ENCODE measurements around the gene DMBT1. TPM values are rescaled to one million over a fixed set of nuclear protein-coding genes. Genes with fewer than 3 reads are reported as not detected.

Gene DMBT1
- total RNA-seq, 1 donor from 2014 or later, result not detected

DNA sequence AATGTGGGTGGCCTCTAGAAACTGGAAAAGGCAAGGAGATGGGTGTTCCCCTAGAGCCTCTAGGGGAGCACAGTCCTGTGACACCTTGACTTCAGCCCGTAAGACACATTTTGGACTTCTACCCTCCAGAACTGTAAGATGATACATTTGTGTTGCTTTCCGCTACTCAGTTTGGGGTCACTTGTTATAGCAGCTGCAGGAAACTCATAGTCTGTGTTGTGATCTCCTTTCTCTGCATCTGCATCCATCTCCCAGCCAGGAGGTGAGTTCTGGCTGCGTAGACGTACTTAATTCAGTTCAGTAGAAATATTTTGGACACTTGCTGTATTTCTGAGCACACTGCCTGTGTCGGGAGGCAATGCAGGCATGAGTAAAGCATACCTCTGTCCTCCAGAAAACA lies 29.3 kb upstream of the DMBT1 start:
- intact Hi-C loops (cut with micrococcal nuclease), result no loop called here
- Mint-ChIP-seq H3K4me3 (ENCODE audit: low read depth) (no peak overlapping the region), H3K4me1 (ENCODE audit: low read depth) (no peaks in the 10 kb centered on the region), H3K27me3 (ENCODE audit: low read depth) (peaks cover 26% of the 10 kb centered on the region), H3K9me3 (no peaks in the 10 kb centered on the region), H3K27ac (no peak overlapping the region), H3K36me3 (ENCODE audit: low read depth) (no peaks in the 10 kb centered on the region)
- DNase-seq (ENCODE audit: low spot score), result no peak

GRCh38 chr10:122531939-122532338 lies 28.6 kb upstream of the DMBT1 start:
- DNase-seq (ENCODE audit: low spot score), result no peak
- Mint-ChIP-seq H3K4me1 (ENCODE audit: low read depth) (no peaks in the 10 kb centered on the region), H3K36me3 (ENCODE audit: low read depth) (no peaks in the 10 kb centered on the region), H3K27ac (no peak overlapping the region), H3K4me3 (ENCODE audit: low read depth) (no peak overlapping the region), H3K27me3 (ENCODE audit: low read depth) (peaks cover 29% of the 10 kb centered on the region), H3K9me3 (no peaks in the 10 kb centered on the region)
- intact Hi-C loops (cut with micrococcal nuclease), result no loop called here

DNA sequence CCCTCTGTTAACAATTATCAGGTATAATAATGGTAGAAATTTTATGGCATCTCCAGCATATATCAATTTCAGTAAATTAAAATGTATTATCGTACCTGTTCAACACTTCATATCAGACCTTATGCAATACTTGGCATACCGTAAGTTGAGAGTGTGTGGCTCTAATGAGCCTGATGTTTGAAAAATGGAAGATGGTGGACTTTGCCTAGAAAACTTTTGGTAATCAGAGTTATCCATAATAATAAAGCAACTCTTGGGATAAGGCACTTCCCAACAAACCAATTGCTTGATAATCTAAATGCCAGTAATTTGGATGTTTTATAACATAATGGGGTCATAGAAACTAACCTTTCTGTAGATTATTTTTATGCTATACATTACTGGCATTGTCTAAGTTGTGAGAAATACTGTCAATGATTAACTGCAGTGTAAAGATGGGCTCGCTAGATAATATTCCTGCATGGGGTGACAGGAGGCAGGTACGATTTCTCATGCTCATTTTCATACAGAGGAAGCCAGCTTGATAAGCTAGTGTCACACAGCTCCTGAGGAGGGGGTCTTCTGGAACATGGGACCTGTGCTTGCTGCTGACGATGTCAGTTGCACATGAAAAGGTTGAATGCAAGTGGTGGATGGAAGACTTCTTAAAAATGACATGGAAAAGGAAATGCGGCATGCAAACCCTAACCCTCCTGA lies 27.8 kb upstream of the DMBT1 start:
- Mint-ChIP-seq H3K27me3 (ENCODE audit: low read depth) (peaks cover 29% of the 10 kb centered on the region), H3K36me3 (ENCODE audit: low read depth) (no peaks in the 10 kb centered on the region), H3K9me3 (no peaks in the 10 kb centered on the region), H3K4me1 (ENCODE audit: low read depth) (no peaks in the 10 kb centered on the region), H3K4me3 (ENCODE audit: low read depth) (no peak overlapping the region), H3K27ac (no peak overlapping the region)
- intact Hi-C loops (cut with micrococcal nuclease), result no loop called here
- no peak for DNase-seq (ENCODE audit: low spot score)

DNA sequence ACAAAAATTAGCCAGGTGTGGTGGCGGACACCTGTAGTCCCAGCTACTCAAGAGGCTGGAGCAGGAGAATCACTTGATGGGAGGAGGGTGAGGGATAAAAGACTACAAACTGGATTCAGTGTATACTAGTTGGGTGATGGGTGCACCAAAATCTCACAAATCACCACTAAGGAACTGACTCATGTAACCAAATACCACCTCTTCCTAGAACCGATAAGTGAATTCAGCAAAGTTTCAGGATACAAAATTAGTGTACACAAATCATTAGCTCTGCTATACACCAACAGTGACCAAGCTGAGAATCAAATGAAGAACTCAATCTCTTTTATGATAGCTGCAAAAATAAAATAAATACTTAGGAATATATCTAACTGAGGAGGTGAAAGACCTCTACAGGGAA lies 23.0 kb upstream of the DMBT1 start:
- H3K4me1 Mint-ChIP-seq (ENCODE audit: low read depth), result peaks cover 7% of the 10 kb centered on the region
- no peak overlapping the region for H3K27ac Mint-ChIP-seq
- H3K27me3 Mint-ChIP-seq (ENCODE audit: low read depth), result peaks cover 29% of the 10 kb centered on the region
- intact Hi-C loops (cut with micrococcal nuclease), result no loop called here
- H3K9me3 Mint-ChIP-seq, result no peaks in the 10 kb centered on the region
- no peak overlapping the region for H3K4me3 Mint-ChIP-seq (ENCODE audit: low read depth)
- no peaks in the 10 kb centered on the region for H3K36me3 Mint-ChIP-seq (ENCODE audit: low read depth)
- DNase-seq (ENCODE audit: low spot score), result no peak

GRCh38 chr10:122541541-122542002 lies 19.0 kb upstream of the DMBT1 start:
- Mint-ChIP-seq H3K27ac (no peak overlapping the region), H3K4me3 (ENCODE audit: low read depth) (no peak overlapping the region)
- intact Hi-C loops (cut with micrococcal nuclease), result no loop called here

GRCh38 chr10:122543676-122544445 lies 16.7 kb upstream of the DMBT1 start:
- Mint-ChIP-seq H3K36me3 (ENCODE audit: low read depth) (no peaks in the 10 kb centered on the region), H3K27ac (no peak overlapping the region), H3K4me3 (ENCODE audit: low read depth) (no peak overlapping the region), H3K27me3 (ENCODE audit: low read depth) (peaks cover 28% of the 10 kb centered on the region), H3K4me1 (ENCODE audit: low read depth) (peaks cover 7% of the 10 kb centered on the region), H3K9me3 (no peaks in the 10 kb centered on the region)
- DNase-seq (ENCODE audit: low spot score), result no peak
- intact Hi-C loops (cut with micrococcal nuclease), result no loop called here

More at GRCh38 chr10:122541541-122542002, 19.0 kb upstream of the DMBT1 start:
- no peaks in the 10 kb centered on the region for H3K9me3 Mint-ChIP-seq
- H3K4me1 Mint-ChIP-seq (ENCODE audit: low read depth), result peaks cover 7% of the 10 kb centered on the region
- DNase-seq (ENCODE audit: low spot score), result no peak
- peaks cover 31% of the 10 kb centered on the region for H3K27me3 Mint-ChIP-seq (ENCODE audit: low read depth)
- no peaks in the 10 kb centered on the region for H3K36me3 Mint-ChIP-seq (ENCODE audit: low read depth)

- Mint-ChIP-seq H3K27ac (no peak overlapping the region), H3K4me1 (ENCODE audit: low read depth) (peaks cover 7% of the 10 kb centered on the region), H3K36me3 (ENCODE audit: low read depth) (no peaks in the 10 kb centered on the region), H3K4me3 (ENCODE audit: low read depth) (no peak overlapping the region), H3K9me3 (no peaks in the 10 kb centered on the region), H3K27me3 (ENCODE audit: low read depth) (peaks cover 23% of the 10 kb centered on the region)
- intact Hi-C loops (cut with micrococcal nuclease), result no loop called here
- DNase-seq (ENCODE audit: low spot score), result no peak
Observed at GRCh38 chr10:122544493-122544892, 16.1 kb upstream of the DMBT1 start.

DNA sequence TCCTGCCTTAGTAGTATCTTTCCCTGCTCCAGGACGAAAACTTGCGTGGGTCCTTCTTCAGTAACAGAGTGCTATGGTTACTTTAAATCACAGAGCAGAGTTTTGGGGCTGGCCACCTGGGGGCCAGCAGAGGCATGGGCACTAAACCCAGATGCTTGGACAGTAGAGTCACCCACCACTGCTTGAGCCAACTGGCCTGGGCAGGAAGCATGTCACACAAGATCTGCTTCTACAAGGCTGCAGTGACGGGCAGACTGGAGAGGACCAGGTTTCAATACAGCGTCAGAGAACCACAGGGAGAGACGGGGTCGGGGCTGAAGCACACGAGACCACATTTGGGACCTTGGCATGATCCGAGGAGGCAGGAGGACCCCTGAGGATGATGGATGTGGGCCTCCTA lies 14.3 kb upstream of the DMBT1 start:
- Mint-ChIP-seq H3K36me3 (ENCODE audit: low read depth) (no peaks in the 10 kb centered on the region), H3K9me3 (no peaks in the 10 kb centered on the region), H3K27ac (no peak overlapping the region), H3K27me3 (ENCODE audit: low read depth) (peaks cover 14% of the 10 kb centered on the region), H3K4me1 (ENCODE audit: low read depth) (peaks cover 4% of the 10 kb centered on the region), H3K4me3 (ENCODE audit: low read depth) (no peak overlapping the region)
- DNase-seq (ENCODE audit: low spot score), result no peak
- intact Hi-C loops (cut with micrococcal nuclease), result no loop called here

DNA sequence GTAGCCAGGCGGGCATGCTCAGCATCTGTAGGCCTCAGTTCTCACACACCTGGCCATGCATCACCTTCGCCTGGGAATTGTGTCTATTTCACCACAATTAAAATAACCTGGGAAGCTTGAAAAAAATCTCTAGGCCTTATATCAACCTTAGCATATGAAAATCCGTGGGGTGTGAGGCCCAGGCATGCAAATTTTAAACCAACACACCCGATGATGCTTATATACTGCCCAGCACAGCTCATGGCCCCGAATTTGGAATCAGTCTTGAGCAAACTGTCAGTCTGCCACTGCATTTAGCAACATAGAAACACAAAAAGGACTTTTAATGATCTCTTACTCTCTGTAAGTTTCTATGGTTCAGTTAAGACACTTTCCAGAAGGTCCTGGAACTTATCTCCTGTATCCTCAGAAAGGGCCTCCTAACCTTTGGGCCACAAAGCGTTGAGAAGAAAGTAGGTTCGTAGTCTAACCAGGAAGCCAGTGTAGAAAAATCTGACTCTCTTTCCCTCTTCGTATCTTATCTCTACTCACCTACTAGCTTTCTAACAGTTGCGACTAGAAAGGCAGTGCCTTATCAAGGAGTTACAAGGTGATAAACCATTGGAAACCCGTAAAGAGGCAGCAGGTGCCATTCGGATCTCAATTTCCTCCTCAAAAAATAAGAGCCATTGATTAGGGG lies 12.0 kb upstream of the DMBT1 start:
- Mint-ChIP-seq H3K27me3 (ENCODE audit: low read depth) (peaks cover 5% of the 10 kb centered on the region), H3K4me3 (ENCODE audit: low read depth) (no peak overlapping the region), H3K36me3 (ENCODE audit: low read depth) (no peaks in the 10 kb centered on the region), H3K9me3 (no peaks in the 10 kb centered on the region), H3K27ac (no peak overlapping the region), H3K4me1 (ENCODE audit: low read depth) (peaks cover 3% of the 10 kb centered on the region)
- DNase-seq (ENCODE audit: low spot score), result no peak
- intact Hi-C loops (cut with micrococcal nuclease), result no loop called here

GRCh38 chr10:122549636-122550035 lies 10.9 kb upstream of the DMBT1 start:
- no peak for DNase-seq (ENCODE audit: low spot score)
- peaks cover 3% of the 10 kb centered on the region for H3K4me1 Mint-ChIP-seq (ENCODE audit: low read depth)
- H3K4me3 Mint-ChIP-seq (ENCODE audit: low read depth), result no peak overlapping the region
- intact Hi-C loops (cut with micrococcal nuclease), result no loop called here
- H3K27ac Mint-ChIP-seq, result no peak overlapping the region
- H3K36me3 Mint-ChIP-seq (ENCODE audit: low read depth), result no peaks in the 10 kb centered on the region
- H3K27me3 Mint-ChIP-seq (ENCODE audit: low read depth), result peaks cover 3% of the 10 kb centered on the region
- no peaks in the 10 kb centered on the region for H3K9me3 Mint-ChIP-seq

GRCh38 chr10:122550427-122550826 lies 10.1 kb upstream of the DMBT1 start:
- DNase-seq (ENCODE audit: low spot score), result no peak
- Mint-ChIP-seq H3K4me3 (ENCODE audit: low read depth) (no peak overlapping the region), H3K4me1 (ENCODE audit: low read depth) (peaks cover 3% of the 10 kb centered on the region), H3K27ac (no peak overlapping the region), H3K36me3 (ENCODE audit: low read depth) (no peaks in the 10 kb centered on the region), H3K27me3 (ENCODE audit: low read depth) (peaks cover 3% of the 10 kb centered on the region), H3K9me3 (no peaks in the 10 kb centered on the region)
- intact Hi-C loops (cut with micrococcal nuclease), result no loop called here

GRCh38 chr10:122550983-122551382 lies 9.6 kb upstream of the DMBT1 start:
- Mint-ChIP-seq H3K36me3 (ENCODE audit: low read depth) (no peaks in the 10 kb centered on the region), H3K4me1 (ENCODE audit: low read depth) (peaks cover 3% of the 10 kb centered on the region), H3K27me3 (ENCODE audit: low read depth) (peaks cover 3% of the 10 kb centered on the region), H3K9me3 (no peaks in the 10 kb centered on the region), H3K27ac (no peak overlapping the region), H3K4me3 (ENCODE audit: low read depth) (no peak overlapping the region)
- intact Hi-C loops (cut with micrococcal nuclease), result no loop called here
- no peak for DNase-seq (ENCODE audit: low spot score)

- peaks cover 3% of the 10 kb centered on the region for H3K4me1 Mint-ChIP-seq (ENCODE audit: low read depth)
- no peak overlapping the region for H3K4me3 Mint-ChIP-seq (ENCODE audit: low read depth)
- peaks cover 3% of the 10 kb centered on the region for H3K27me3 Mint-ChIP-seq (ENCODE audit: low read depth)
- no peaks in the 10 kb centered on the region for H3K36me3 Mint-ChIP-seq (ENCODE audit: low read depth)
- no peaks in the 10 kb centered on the region for H3K9me3 Mint-ChIP-seq
- no peak overlapping the region for H3K27ac Mint-ChIP-seq
- DNase-seq (ENCODE audit: low spot score), result no peak
- intact Hi-C loops (cut with micrococcal nuclease), result no loop called here
Observed at GRCh38 chr10:122551450-122551849, 9.1 kb upstream of the DMBT1 start.
